Measurements from ENCODE around the gene ABO.
"Not testable (repeated sequence)": the region's sequence is repeated elsewhere in the genome, so short reads cannot be mapped to it uniquely, and the experiment has no call there.

Gene ABO

DNA sequence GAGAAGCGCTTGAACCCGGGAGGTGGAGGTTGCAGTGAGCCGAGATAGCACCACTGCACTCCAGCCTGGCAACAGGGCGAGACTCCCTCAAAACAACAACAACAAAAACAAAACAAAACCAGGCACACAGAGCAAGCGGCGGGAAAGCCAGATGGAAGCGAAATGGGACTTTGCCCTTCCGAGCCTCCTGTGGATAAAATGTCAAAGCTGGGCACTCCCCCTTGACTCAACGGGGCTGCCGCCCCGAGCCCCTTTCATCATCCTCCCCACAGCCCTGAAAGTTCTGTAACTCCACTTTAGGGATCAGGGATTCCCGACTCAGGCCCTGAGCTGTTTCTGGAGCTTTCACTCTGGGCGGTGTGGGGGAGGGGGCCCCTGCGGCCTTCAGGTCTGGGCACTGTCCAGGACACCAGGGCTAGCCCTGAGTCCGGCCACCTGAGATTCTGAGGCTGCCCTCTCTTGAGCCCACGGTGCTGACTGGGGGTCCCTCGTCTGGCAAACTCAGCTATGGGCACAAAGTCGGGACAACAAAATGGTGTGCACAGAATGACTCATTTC, 35.4 kb downstream of the ABO start:
- DNase-seq, result no peak

GRCh38 chr9:133238851-133239532, 36.0 kb downstream of the ABO start:
- DNase-seq, result peak; percentile 41

DNA sequence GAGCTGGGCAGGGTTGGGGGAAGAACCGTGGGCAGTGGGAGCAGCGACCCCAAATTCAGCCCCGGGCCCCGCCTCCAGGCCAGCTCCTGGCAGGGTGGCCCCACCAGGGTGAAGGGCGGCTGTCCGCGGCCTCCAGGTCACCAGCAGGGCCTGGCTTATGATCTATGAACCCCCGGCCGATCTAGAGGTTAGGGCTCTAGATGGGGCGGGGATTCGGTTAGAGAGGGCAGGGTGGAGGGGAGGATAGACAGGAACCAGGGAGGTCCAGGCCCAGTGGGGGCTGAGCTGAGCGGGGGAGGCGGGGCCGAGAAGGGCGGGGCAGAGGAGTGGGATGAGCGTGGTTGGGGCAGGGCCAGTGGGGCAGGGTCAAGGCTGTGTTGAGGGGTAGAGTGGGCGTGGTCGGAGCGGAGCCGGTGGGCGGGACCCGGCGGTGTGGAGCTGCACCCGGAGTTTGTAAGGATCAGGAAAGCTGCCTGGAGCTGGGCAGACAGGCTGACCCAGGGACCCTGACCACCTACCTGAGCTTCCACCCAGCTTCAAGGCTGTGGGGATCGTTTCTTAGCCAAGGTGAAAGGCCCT, 36.6 kb downstream of the ABO start:
- DNase-seq, result no peak

- no peak for DNase-seq
Measured at GRCh38 chr9:133237035-133237731, 37.8 kb downstream of the ABO start.

- DNase-seq, result not testable (repeated sequence)
Measured at GRCh38 chr9:133236291-133237034, 38.5 kb downstream of the ABO start.

GRCh38 chr9:133235549-133236222, 39.3 kb downstream of the ABO start:
- no peak for DNase-seq

GRCh38 chr9:133234577-133235322, 40.3 kb downstream of the ABO start:
- no peak for DNase-seq

DNA sequence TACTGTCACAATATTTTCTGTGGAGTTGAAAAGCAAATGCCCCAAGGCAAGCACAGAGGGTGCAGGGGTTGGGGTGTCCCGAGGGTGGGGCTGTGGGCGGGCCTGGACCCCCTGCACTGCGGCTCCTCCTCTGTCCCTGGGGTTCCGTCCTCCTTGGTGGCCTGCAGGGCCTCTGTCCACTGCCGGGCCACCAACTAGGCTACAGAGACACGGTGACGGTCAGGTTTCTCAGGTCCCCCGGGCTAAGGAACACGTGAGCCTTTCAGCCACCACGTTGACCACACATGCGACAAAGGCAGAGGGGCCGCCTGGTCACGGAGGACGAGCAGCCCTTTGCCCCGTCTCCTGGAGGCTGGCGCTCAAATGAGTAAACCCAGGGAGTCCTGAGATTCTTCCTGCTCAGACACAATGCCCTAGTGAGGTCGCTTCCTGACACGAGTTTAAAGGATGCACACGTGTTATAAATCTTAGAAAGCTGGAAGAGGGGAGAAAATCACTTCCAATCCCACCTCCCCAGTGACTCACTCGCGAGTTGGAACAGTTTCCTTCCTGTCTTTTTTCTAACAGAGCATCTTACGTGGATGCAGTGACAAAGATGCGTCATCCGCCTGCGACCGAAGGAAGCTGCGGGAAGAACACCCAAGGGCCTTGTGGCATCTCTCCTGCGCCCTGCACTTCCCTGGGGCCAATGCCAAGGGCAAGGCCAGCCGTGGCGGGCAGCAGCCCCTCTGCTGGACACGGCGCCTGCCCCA, 41.1 kb downstream of the ABO start:
- no peak for DNase-seq

GRCh38 chr9:133231934-133232568, 43.0 kb downstream of the ABO start:
- DNase-seq, result not testable (repeated sequence)

DNA sequence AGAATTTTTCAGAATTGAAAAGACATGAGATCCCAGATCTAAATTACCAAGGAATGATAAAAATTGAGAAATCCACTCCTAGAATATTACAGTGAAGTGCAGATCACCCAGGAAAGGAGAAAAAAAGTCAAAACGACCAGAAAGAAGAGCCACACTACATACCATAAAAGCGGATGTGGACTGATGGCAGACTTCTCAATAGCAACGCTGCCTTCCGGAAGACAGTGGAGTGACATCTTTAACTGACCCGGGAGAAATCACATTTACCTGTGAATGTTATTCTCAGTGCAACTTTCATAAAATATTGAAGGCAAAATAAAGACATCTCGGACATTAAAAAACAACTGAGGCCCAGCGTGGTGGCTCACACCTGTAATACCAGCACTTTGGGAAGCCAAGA, 44.5 kb downstream of the ABO start:
- not testable (repeated sequence) for DNase-seq

GRCh38 chr9:133230093-133230492, 44.9 kb downstream of the ABO start:
- no peak for DNase-seq

DNA sequence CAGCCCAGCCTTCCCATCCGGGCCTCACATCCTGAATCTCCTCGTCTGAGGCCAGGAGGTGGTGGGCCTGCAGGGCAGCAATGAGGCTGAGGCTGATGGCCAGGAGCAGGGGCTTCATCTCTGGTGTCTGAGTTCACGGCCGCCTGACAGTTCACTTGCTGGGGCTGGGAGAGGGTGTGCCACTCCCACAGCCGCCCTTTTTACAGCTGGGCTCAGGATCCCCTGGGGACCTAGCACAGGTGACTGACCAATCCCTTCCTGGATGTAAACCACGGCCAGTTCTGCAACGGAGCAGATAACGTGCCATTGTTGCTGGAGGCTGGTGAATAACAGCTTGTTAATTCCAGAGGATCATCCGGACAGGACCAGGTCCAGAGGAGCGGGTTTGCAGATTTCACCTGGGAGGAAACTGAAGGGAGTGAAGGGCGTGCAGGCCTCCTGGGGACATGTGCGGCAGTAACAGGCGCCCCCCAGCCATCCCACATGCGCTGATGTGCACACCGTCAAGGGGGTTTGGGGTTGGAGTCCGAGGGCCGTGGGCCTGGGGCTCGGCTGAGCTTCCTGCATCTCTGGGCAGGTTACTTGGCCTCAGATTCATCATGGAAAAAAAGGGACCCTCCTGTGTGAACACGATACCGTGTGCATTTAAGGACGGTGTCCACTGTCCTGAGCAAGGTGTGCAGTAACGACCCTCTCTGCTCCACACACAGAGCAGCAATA, 46.4 kb downstream of the ABO start:
- not testable (repeated sequence) for DNase-seq

DNA sequence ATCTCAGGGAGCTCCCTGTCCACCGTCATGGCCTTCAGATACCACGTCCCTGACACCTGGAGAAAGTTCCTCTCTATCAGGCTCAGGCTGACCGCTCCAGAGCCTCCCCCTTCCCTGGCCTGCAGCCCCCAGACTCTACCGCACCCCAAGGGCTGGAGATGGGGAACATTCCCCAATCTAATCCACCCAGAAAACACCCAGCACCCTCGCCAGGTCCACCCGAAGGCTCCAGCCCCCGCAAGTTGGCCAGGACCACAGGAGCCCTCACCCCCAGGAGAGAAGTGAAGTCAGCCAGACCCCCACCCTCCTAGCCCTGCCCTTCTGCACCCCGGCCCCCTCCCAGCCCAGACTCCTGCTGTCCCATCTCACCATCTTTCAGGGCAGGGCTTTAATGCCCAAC, 47.0 kb downstream of the ABO start:
- not testable (repeated sequence) for DNase-seq

DNA sequence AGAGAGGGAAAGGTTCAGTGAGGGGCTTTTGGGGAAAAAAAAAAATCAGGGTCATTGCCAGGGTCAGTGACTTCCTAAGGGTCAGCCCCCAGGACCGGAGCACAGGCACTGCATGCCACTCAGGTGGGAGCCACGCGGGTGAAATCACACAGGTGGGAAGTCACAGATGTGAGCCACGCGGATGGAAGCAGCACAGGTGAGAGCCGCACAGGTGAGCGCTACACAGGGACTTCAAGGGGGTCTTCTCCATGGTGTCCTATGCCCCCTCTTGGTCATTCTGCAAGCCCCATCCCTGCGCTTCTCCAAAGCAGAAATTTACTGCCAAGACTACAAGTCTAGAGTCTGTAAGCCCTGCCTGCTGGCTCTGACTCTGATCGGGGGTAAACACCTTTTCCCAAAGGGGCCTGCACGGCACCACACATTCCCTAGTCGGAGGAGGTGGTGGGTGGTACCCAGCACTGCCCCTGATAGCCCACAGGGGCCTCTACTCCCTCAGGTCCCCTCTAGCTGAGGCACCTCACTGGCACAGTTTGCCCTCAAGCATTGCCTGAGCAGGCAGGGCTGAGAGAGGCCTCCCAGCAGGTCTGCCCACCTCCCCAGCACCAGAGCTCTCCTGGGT, 47.6 kb downstream of the ABO start:
- DNase-seq, result no peak

DNA sequence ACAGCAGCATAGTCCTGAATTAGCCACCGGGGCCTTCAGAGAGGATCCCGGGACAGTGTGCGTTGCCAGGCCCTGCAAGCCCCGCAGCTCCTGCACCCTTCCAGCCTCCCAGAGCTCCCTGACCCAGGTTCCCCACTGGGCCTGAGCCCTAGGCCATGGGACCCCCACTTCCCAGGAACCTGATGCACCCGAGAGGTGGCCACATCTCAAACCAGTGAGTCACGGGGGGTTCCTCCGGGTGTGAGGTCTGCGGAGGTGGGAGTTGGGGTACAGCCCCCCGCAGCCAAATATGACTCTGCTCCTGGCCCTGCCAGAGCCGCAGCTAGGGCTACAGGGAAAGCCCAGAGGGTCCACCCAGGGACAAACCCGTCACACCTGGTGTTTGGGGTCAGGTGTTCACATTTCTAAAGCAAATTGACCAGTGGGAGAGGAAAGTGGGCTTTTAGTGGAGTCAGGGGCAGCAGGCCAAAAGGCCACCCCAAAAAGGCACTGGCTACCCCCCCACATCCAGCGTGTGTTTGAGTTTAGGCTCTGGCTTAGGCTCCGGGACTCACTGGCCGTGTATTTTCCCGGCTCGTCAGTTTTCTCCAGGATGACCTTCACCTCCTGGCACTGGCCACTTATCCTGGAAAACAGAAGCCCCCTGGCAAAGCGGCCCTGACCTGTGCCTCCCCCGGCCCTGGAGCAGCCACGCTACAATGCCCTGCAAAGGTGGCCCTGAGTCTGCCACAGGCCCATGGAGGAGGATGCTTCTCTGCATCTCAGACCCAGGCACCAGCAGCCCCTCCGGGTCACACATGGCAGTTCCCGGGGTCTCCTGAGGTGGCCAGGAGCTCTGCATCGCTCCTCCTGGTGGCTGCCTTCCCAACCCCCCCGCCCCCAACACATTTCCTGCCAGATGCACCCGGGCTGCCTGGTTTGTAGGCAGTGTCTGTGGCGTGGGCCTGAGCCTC, 48.5 kb downstream of the ABO start:
- DNase-seq, result no peak

DNA sequence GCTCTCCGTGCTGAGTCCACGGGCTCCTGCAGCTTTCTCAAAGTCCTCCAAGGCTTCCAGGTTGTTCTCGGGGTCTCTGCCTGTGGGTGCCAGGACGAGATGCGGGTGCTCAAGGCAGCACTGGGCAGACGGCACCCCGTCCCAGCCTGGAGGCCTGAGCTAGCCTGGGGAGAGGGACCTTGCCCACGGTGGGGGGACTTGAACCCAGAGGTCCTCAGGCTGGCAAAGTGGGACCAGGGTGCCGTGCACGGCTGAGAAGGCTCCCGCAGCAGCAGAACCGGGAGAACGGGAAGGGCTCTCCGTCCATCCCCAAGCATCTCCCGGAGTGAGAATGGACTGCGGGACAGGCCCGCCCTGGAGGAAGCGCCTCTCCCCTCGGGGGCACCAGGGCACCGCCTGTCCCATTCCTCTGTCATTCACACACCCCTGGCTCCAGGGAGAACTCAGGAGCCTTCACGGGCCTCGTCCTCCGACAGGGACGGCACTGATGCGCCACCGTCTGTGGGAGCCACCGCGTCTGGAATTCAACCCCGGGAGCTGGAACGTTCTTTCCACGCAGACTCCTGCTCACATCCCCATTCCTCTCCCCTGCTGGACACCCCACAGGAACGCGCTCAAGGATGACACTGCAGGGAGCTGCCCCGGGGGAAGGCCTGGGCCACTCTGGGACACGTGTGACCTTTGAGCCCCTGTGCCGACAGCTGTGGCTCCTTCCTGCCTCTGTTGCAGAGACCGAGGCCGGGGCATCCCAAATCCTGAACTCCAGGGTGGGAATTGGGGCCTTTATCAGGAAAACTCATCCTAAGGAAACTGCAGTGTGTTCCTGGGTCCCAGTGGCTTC, 49.6 kb downstream of the ABO start:
- no peak for DNase-seq

DNA sequence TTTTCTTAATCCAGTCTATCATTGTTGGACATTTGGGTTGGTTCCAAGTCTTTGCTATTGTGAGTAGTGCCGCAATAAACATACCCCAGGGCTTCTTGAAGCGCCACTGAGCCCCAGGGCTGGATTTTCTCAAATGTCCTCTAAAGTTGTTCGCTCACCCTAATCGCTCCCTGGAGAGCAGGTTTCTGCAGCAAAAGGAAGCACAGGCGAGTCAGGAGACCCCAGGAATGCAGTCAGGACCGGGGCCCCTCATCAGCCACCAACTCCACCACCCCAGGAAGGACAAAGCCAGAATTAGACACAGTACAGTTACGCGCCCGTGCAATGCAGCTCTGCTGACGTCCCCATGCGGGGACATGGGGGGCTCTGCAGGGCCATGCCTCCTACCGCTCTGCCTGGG, 50.2 kb downstream of the ABO start:
- no peak for DNase-seq

Data from central memory CD4-positive, alpha-beta T cell (primary cell).